ENCODE measurements around the gene LAMB3. TPM values are rescaled to one million over a fixed set of nuclear protein-coding genes. Genes with fewer than 3 reads are reported as not detected.

Gene LAMB3
- total RNA-seq, 3 donors from 2014 or later (not counting 1 experiment from before 2014, with no cell fraction given), result 1.2 to 2.3 (median 1.4) TPM

- intact Hi-C loops (cut with micrococcal nuclease), result no loop called here
- TF ChIP-seq, protein P1, sequence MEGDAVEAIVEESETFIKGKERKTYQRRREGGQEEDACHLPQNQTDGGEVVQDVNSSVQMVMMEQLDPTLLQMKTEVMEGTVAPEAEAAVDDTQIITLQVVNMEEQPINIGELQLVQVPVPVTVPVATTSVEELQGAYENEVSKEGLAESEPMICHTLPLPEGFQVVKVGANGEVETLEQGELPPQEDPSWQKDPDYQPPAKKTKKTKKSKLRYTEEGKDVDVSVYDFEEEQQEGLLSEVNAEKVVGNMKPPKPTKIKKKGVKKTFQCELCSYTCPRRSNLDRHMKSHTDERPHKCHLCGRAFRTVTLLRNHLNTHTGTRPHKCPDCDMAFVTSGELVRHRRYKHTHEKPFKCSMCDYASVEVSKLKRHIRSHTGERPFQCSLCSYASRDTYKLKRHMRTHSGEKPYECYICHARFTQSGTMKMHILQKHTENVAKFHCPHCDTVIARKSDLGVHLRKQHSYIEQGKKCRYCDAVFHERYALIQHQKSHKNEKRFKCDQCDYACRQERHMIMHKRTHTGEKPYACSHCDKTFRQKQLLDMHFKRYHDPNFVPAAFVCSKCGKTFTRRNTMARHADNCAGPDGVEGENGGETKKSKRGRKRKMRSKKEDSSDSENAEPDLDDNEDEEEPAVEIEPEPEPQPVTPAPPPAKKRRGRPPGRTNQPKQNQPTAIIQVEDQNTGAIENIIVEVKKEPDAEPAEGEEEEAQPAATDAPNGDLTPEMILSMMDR (IDR thresholded peaks at IDR 0.05), result no peak
- Histone ChIP-seq H3K27ac (ENCODE audit: low read length) (no peak overlapping the region), H3K36me3 (ENCODE audit: control insufficient read depth, insufficient read depth, low read length) (no peaks in the 10 kb centered on the region), H3K9me3 (ENCODE audit: control insufficient read depth, insufficient read depth, low read length) (no peaks in the 10 kb centered on the region), H3K4me3 (ENCODE audit: low read length) (no peak overlapping the region), H3K4me1 (ENCODE audit: control insufficient read depth, insufficient read depth, low read length) (no peaks in the 10 kb centered on the region), H3K27me3 (ENCODE audit: control insufficient read depth, insufficient read depth, low read length) (no peaks in the 10 kb centered on the region)
- 98% methylated on average over 3 of the region's 5 CpGs for WGBS (ENCODE audit: insufficient coverage)
- DNase-seq, result no peak
- H3K9me3 Mint-ChIP-seq, result no peaks in the 10 kb centered on the region
- no peak for ATAC-seq
- H3K27me3 Mint-ChIP-seq (ENCODE audit: low read depth in 2 of 2), result no peaks in the 10 kb centered on the region
- no peaks in the 10 kb centered on the region for H3K4me1 Mint-ChIP-seq
- H3K4me3 Mint-ChIP-seq, result no peak overlapping the region
- H3K27ac Mint-ChIP-seq, result no peak overlapping the region
- no peaks in the 10 kb centered on the region for H3K36me3 Mint-ChIP-seq
These were observed 10.4 kb downstream of the LAMB3 start for GRCh38 chr1:209641832-209642172.

DNA sequence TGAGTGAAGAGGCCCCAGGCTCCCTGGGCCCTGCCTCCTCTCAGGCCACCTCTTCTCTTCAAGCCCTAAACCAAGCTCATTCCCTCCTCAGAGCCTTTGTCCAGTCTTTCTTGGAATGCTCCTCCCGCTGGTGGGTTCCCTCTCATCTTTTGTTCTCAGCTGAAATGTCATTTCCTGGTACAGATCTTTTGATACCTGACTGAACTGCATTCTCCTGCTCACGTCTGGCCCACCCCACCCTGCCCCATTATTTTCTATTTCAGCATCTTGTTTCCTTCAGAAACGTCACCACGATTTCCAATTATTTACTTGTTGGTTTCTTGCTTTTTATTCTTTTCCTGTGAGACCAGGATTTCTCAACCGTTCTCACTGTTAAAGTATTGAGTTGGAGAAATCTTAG is 16.4 kb downstream of the LAMB3 start:
- no peak overlapping the region for H3K27ac Mint-ChIP-seq
- no peaks in the 10 kb centered on the region for H3K4me1 Mint-ChIP-seq
- peaks cover 0 to 4% of the 10 kb centered on the region in 2 donors for H3K27me3 Mint-ChIP-seq (ENCODE audit: low read depth in 2 of 2)
- Histone ChIP-seq H3K27ac (ENCODE audit: low read length) (no peak overlapping the region), H3K36me3 (ENCODE audit: control insufficient read depth, insufficient read depth, low read length) (no peaks in the 10 kb centered on the region), H3K4me1 (ENCODE audit: control insufficient read depth, insufficient read depth, low read length) (no peaks in the 10 kb centered on the region), H3K9me3 (ENCODE audit: control insufficient read depth, insufficient read depth, low read length) (no peaks in the 10 kb centered on the region), H3K27me3 (ENCODE audit: control insufficient read depth, insufficient read depth, low read length) (no peaks in the 10 kb centered on the region), H3K4me3 (ENCODE audit: low read length) (no peak overlapping the region)
- WGBS (ENCODE audit: insufficient coverage), result 82% methylated on average over 4 of the region's 5 CpGs
- no peak overlapping the region for H3K4me3 Mint-ChIP-seq
- intact Hi-C loops (cut with micrococcal nuclease), result no loop called here
- DNase-seq (no peak), ATAC-seq (no peak)
- no peaks in the 10 kb centered on the region for H3K9me3 Mint-ChIP-seq
- TF ChIP-seq, protein P1 (IDR thresholded peaks at IDR 0.05), result no peak
- no peaks in the 10 kb centered on the region for H3K36me3 Mint-ChIP-seq

- H3K4me1 Mint-ChIP-seq, result no peaks in the 10 kb centered on the region
- Histone ChIP-seq H3K27ac (ENCODE audit: low read length) (no peak overlapping the region), H3K4me3 (ENCODE audit: low read length) (no peak overlapping the region), H3K9me3 (ENCODE audit: control insufficient read depth, insufficient read depth, low read length) (no peaks in the 10 kb centered on the region), H3K36me3 (ENCODE audit: control insufficient read depth, insufficient read depth, low read length) (no peaks in the 10 kb centered on the region), H3K4me1 (ENCODE audit: control insufficient read depth, insufficient read depth, low read length) (no peaks in the 10 kb centered on the region), H3K27me3 (ENCODE audit: control insufficient read depth, insufficient read depth, low read length) (no peaks in the 10 kb centered on the region)
- peaks cover 0 to 4% of the 10 kb centered on the region in 2 donors for H3K27me3 Mint-ChIP-seq (ENCODE audit: low read depth in 2 of 2)
- 90% methylated on average over 20 of the region's 20 CpGs for WGBS (ENCODE audit: insufficient coverage)
- no peak for ATAC-seq
- H3K4me3 Mint-ChIP-seq, result no peak overlapping the region
- intact Hi-C loops (cut with micrococcal nuclease), result no loop called here
- TF ChIP-seq, protein P1 (IDR thresholded peaks at IDR 0.05), result no peak
- no peaks in the 10 kb centered on the region for H3K36me3 Mint-ChIP-seq
- no peaks in the 10 kb centered on the region for H3K9me3 Mint-ChIP-seq
- no peak overlapping the region for H3K27ac Mint-ChIP-seq
- no peak for DNase-seq
These were observed 18.1 kb downstream of the LAMB3 start for GRCh38 chr1:209634005-209634737.
